Measurements from ENCODE around the gene CPA2. TPM values are rescaled to one million over a fixed set of nuclear protein-coding genes. Genes with fewer than 3 reads are reported as not detected.
A peak's percentile ranks its signal among the peaks of the same experiment; 100 is the strongest.

The CPA2 gene
- total RNA-seq, 4 donors from 2014 or later, result not detected

DNA sequence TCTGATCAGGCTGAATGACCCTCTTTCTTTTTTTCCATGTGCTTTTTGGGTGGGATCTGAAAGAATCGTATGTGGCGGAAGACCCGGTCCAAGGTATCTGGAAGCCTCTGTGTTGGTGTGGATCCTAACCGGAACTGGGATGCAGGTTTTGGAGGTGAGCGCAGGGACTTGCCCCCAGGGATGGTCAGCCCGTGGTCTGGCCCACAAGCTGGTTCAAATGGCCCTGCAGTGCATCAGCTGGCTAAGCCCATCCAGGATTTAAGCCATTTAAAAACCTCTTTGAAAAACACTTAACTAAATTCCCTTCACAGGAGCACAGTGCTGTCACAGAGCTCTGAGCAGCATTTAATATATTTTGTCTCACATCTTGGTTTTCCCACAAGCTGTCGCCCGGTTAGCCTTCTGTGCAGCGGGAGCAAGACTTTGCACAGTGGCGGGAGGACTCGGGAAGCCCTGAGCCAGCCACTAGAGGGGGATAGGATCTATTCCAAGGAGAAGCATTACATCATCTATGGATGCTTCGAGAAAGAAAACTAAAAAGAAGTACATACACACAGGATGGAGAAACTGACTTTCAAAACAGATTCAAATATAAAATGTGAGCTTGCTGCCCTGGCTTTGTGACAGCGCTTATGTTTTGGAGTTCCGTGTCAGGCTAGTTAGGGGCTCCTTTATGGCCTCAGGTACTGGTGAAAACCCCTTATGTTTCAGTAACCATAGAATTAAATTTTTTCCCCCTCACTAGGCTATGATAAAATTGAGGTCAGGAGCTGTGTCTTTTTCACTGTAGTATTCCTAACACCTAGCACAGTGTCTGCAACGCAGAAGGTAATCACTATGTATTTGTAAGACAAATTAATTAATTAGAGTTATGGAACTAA lies 11.3 kb downstream of the CPA2 start:
- ATAC-seq (peak; percentile 59 to 62), DNase-seq (peak in 1 of 2 donors; percentile 29)
- no peak for TF ChIP-seq POLR2A (IDR thresholded peaks at IDR 0.05)
- TF ChIP-seq, protein P1, sequence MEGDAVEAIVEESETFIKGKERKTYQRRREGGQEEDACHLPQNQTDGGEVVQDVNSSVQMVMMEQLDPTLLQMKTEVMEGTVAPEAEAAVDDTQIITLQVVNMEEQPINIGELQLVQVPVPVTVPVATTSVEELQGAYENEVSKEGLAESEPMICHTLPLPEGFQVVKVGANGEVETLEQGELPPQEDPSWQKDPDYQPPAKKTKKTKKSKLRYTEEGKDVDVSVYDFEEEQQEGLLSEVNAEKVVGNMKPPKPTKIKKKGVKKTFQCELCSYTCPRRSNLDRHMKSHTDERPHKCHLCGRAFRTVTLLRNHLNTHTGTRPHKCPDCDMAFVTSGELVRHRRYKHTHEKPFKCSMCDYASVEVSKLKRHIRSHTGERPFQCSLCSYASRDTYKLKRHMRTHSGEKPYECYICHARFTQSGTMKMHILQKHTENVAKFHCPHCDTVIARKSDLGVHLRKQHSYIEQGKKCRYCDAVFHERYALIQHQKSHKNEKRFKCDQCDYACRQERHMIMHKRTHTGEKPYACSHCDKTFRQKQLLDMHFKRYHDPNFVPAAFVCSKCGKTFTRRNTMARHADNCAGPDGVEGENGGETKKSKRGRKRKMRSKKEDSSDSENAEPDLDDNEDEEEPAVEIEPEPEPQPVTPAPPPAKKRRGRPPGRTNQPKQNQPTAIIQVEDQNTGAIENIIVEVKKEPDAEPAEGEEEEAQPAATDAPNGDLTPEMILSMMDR (IDR thresholded peaks at IDR 0.05 in 4 of 5, conservative IDR thresholded peaks at IDR 0.05 in 1 of 5), result peak; percentile 21 to 54 (median 37)
- in situ Hi-C loops (cut with MboI; ENCODE audit: low sequenced_read_pairs in 4 of 4), result no loop called here
- no peaks in the 10 kb centered on the region for H3K36me3 ChIP-seq
- no peak overlapping the region for H3K4me3 ChIP-seq
- no peaks in the 10 kb centered on the region for H3K9me3 ChIP-seq
- H3K27me3 ChIP-seq, result peaks cover 27 to 39% (median 34%) of the 10 kb centered on the region in 3 donors
- no peak overlapping the region for H3K27ac ChIP-seq
- intact Hi-C loops (cut with DNase I; ENCODE audit: low total_unique reads), result loop anchor here (2.0 to 5.0 kb wide), 3 partner anchors 74 to 209 kb away; partner anchors contain the start of gene CEP41
- H3K4me1 ChIP-seq, result peaks cover 3 to 13% of the 10 kb centered on the region in 2 donors

DNA sequence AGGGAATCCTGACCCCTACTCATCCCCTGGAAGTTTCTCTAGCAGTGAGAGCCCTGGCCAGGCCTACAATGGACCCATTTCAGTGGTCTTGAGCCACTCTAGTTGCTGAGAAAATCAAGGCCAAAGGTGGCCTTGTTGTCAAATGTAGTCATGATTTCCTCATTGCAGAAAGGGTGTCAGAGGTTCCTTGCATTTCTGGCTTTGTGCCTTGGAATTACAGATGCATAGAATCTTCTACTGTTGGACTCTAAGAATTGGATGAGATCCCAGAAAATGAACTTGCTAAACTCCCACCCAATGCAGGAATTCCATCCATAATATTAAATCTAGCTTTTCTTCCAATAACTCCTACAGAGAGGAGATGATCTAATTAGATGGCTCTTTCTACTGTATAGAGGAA lies 12.2 kb downstream of the CPA2 start:
- Histone ChIP-seq H3K4me3 (no peak overlapping the region), H3K4me1 (peaks cover 3 to 4% of the 10 kb centered on the region in 2 donors), H3K9me3 (no peaks in the 10 kb centered on the region), H3K27ac (no peak overlapping the region), H3K27me3 (peaks cover 21 to 33% (median 25%) of the 10 kb centered on the region in 3 donors), H3K36me3 (no peaks in the 10 kb centered on the region)
- in situ Hi-C loops (cut with MboI; ENCODE audit: low sequenced_read_pairs in 4 of 4) (no loop called here), intact Hi-C loops (cut with DNase I; ENCODE audit: low total_unique reads) (loop anchor here (2.0 to 5.0 kb wide), 3 partner anchors 73 to 208 kb away; partner anchors contain the start of gene CEP41)
- ATAC-seq, result no peak
- no peak for TF ChIP-seq POLR2A (IDR thresholded peaks at IDR 0.05)
- TF ChIP-seq, protein P1 (IDR thresholded peaks at IDR 0.05 in 4 of 5, conservative IDR thresholded peaks at IDR 0.05 in 1 of 5), result no peak
- DNase-seq, result no peak

DNA sequence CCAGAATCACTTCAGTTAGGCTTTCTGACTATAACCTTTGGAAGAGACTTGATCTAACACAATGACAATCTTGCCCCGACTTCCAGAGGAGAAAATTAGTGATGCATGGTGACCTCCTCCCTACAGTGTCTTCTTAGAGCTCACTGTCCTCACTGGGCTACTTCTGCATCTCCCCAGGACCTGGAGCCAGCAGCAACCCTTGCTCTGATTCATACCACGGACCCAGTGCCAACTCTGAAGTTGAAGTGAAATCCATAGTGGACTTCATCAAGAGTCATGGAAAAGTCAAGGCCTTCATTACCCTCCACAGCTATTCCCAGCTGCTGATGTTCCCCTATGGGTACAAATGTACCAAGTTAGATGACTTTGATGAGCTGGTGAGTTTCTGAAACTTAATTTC lies 12.6 kb downstream of the CPA2 start:
- Histone ChIP-seq H3K27ac (no peak overlapping the region), H3K4me1 (peaks cover 0 to under 1% of the 10 kb centered on the region in 2 donors), H3K4me3 (no peak overlapping the region), H3K27me3 (peaks cover 17 to 28% (median 25%) of the 10 kb centered on the region in 3 donors), H3K36me3 (no peaks in the 10 kb centered on the region), H3K9me3 (no peaks in the 10 kb centered on the region)
- no peak for ATAC-seq
- intact Hi-C loops (cut with DNase I; ENCODE audit: low total_unique reads), result loop anchor here (2.0 to 5.0 kb wide), 3 partner anchors 73 to 208 kb away; partner anchors contain the start of gene CEP41
- in situ Hi-C loops (cut with MboI; ENCODE audit: low sequenced_read_pairs in 4 of 4), result no loop called here
- TF ChIP-seq POLR2A (IDR thresholded peaks at IDR 0.05), result no peak
- TF ChIP-seq, protein P1 (IDR thresholded peaks at IDR 0.05 in 4 of 5, conservative IDR thresholded peaks at IDR 0.05 in 1 of 5), result no peak
- DNase-seq, result no peak

DNA sequence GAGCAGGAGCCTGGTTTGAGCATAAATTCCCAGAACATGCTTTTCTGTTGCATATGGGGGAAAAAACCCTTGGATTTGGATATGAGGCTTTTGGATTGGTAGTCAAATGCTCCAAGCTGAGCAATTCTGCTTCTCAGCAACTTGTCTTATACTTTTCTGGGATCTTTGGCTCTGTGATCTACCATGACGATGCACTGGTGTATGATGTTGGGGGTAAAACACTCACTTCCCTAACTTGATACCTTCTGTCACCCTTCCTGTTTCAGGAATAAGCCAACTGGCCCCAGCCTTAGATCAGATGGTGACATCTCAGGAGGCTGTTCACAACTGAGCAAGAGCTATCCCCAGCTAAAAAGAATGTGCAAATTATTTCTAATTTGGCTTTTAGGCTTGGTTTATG lies 13.2 kb downstream of the CPA2 start:
- no peak overlapping the region for H3K27ac ChIP-seq
- H3K4me1 ChIP-seq, result no peaks in the 10 kb centered on the region
- TF ChIP-seq POLR2A (IDR thresholded peaks at IDR 0.05), result no peak
- TF ChIP-seq, protein P1 (IDR thresholded peaks at IDR 0.05 in 4 of 5, conservative IDR thresholded peaks at IDR 0.05 in 1 of 5), result no peak
- peaks cover 11 to 24% (median 23%) of the 10 kb centered on the region in 3 donors for H3K27me3 ChIP-seq
- intact Hi-C loops (cut with DNase I; ENCODE audit: low total_unique reads), result loop anchor here (2.0 to 5.0 kb wide), 3 partner anchors 72 to 207 kb away; partner anchors contain the start of gene CEP41
- in situ Hi-C loops (cut with MboI; ENCODE audit: low sequenced_read_pairs in 4 of 4), result no loop called here
- DNase-seq, result no peak
- no peak overlapping the region for H3K4me3 ChIP-seq
- H3K36me3 ChIP-seq, result no peaks in the 10 kb centered on the region
- no peaks in the 10 kb centered on the region for H3K9me3 ChIP-seq
- no peak for ATAC-seq

Data from gastrocnemius medialis (tissue), 4 donors.